D721Med (cell line): ENCODE data around the gene SBSN.

Experiments used
- DNase-seq: peaks from one replicate; pipeline ENCODE4 v3.0.0; 2011; ENCODE audit warnings: low spot score; ENCODE audit not compliant: insufficient read length
- FAIRE-seq: peaks from 2 replicates; lab custom pipeline; 2011; peaks lifted over from hg19 to GRCh38; lab: Jason Lieb, UNC
- TF ChIP-seq, protein P1 (sequence below): IDR thresholded peaks from 2 replicates; pipeline ENCODE4 v1.5.1; 2012; ENCODE audit warnings: mild to moderate bottlenecking, control low read depth; ENCODE audit not compliant: insufficient read depth; ENCODE audit errors: missing control alignments

The SBSN gene

DNA sequence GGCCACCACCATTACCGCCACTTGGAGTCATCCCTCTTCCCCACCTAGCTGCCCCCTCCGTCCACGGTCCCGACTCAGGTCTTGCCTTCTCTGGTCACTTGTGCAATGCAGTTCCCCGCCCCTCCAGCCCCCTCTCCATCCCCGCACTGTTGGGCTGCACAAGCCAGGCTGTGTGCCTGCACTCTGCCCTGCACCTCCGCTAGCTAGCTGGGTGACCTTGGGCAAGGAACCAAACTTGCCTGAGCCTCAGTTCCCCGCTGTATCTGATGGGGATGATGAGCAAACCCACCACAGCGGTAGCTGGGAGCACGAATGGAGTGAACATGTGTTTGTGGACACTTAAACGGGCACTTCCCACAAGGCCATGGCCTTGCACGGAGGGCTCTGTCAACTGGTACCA is 11.7 kb upstream of the SBSN start:
- FAIRE-seq (no peak), DNase-seq (no peak)
- TF ChIP-seq, protein P1, sequence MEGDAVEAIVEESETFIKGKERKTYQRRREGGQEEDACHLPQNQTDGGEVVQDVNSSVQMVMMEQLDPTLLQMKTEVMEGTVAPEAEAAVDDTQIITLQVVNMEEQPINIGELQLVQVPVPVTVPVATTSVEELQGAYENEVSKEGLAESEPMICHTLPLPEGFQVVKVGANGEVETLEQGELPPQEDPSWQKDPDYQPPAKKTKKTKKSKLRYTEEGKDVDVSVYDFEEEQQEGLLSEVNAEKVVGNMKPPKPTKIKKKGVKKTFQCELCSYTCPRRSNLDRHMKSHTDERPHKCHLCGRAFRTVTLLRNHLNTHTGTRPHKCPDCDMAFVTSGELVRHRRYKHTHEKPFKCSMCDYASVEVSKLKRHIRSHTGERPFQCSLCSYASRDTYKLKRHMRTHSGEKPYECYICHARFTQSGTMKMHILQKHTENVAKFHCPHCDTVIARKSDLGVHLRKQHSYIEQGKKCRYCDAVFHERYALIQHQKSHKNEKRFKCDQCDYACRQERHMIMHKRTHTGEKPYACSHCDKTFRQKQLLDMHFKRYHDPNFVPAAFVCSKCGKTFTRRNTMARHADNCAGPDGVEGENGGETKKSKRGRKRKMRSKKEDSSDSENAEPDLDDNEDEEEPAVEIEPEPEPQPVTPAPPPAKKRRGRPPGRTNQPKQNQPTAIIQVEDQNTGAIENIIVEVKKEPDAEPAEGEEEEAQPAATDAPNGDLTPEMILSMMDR = no peak

DNA sequence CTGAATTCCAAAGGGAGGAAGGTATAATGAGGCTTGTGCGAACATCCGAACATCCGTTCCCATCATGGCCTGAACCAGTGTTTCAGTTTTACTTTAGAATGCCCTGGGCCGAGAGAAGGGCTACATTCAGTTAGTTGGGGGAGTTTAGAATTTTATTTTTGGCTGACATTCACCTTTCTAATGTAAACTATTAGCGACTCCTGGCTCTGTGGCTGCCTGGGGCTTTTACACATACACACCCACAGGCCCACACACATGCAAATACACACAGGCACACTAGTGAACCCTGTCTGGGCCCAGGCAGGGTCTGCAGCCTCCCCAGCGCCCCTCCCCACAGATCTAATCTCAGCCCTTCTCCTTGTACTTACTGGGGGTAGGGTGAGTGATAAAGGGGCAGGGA is 11.2 kb upstream of the SBSN start:
- TF ChIP-seq, protein P1 = no peak
- no peak for DNase-seq
- no peak for FAIRE-seq

DNA sequence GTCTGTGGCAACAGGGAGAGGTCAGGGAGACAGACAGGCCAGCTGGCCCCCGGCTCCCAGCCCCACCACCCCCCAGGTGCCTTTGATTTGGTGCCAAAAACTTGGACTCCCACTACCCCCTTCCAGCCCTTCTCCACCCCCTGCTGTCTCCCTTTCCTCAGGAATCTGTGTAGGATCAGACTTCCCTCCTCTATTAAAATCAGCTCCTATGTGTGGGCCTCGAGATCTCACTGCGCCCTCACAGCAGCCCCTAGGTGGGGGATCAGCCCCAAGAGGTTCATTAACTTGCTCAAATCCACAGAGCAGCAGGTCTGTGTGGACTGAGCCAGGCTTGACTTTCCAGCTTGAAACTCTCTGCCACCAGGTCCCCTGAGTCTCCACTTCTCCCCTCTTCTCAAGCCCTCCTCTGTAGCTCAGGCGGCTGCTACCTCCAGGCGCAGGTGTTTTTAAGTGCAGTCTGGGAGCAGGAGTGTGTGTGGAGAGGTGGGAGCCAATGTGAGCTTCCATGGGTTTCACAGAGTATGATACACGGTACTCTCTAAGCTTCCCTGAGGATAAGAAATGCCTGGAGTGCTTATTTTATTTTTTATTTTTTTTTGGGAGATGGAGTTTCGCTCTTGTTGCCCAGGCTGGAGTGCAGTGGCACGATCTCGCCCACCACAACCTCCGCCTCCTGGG is 6.8 kb upstream of the SBSN start:
- no peak for FAIRE-seq

DNA sequence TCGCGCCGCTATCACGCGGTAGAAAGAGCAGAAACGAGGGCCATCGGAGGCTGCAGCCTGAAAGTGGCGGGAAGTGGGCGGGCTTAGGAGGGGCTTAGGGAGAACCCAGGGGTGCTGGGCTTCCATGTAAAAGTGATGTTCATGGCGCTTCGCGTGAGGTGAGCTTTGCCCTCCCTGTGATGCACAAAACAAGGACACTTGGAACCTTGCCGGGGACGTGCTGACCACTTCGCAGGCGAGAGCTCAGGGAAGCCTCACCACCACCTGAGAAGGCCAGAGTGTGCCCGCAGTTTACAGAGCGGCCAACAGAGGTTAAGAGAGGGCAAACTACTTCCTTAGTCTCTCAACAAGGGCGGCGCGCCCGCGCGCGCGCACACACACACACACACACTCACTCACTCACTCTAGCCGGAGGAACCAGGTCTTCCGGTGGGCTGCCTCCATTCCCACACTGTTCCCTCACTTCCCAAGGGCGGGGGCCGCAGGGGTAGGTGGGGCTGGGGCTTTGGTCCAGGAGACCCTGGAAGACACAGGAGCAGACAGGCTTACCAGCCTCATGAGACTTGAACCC is 5.8 kb upstream of the SBSN start:
- DNase-seq (no peak), FAIRE-seq (no peak)
- TF ChIP-seq, protein P1 = no peak

More for the DNA sequence above, 6.8 kb upstream of the SBSN start:
- TF ChIP-seq, protein P1 = no peak
- DNase-seq = no peak

DNA sequence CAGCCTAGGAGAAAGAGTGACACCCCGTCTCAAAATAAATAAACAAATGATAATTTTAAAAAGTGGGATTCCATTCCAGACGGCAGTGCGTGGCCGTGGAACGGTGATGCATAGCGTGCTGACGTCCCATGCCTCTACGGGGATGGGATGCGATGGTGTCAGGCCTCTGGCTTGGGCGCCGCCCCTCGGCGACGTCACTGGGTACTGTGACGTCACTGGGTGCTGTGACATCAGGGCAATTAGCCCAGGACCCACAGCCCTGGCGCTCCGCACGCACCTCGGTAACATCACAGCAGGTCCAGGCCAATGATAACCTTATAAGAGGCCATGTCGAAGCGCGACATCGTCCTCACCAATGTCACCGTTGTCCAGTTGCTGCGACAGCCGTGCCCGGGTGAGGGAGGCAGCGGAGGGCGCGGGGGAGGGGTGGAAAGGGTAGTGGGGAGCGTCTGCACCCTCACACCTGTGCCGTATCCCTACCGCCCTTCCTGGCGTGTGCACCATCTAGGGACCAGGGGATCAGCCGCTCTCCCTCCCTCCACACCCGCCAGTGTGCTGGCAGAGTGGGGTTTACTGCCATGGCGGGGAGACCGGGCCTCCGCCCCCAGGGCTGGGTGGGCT is 5.2 kb upstream of the SBSN start, which contains the start of gene GAPDHS:
Gene GAPDHS (plus strand): TSS at position 256 of the 621 bp plus-strand sequence. CDS start 72 bp downstream, at position 328.
- FAIRE-seq (no peak), DNase-seq (no peak)
- TF ChIP-seq, protein P1 = no peak

DNA sequence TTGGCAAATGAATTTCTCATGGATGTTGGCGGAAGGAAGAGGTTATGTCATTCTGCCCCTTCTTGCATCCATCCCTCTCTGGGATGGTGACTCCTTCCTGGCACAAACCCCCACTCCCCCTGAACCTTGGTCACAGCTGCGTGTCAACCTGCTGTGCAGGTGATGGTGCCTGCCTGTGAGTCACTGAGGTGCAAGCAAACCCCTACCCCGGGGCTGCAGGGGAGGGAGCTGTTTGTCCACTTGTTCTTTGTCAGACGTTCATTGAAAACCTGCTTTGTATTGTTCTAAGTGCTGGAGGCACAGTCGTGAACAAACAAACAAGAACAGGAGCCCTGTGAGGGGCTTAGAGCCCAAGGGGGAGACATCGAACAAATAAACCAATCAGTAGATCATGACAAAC is 3.2 kb upstream of the SBSN start:
- TF ChIP-seq, protein P1 = no peak
- FAIRE-seq (no peak), DNase-seq (no peak)
